Measurements from ENCODE around the gene CAVIN2.

The CAVIN2 gene

GRCh38 chr2:191859681-191860080 is 12.8 kb upstream of the CAVIN2 start:
- Histone ChIP-seq H3K79me2 (ENCODE audit: control insufficient read depth, low read length) (no peaks in the 10 kb centered on the region), H3K36me3 (ENCODE audit: control insufficient read depth, low read length) (no peaks in the 10 kb centered on the region), H3K4me2 (ENCODE audit: low read length) (no peak overlapping the region), H3K9me3 (ENCODE audit: control insufficient read depth, insufficient read depth, low read length) (no peaks in the 10 kb centered on the region), H3K9me2 (replicated peaks; ENCODE audit: control insufficient read depth, low read length) (no peaks in the 10 kb centered on the region), H3K4me3 (ENCODE audit: low read length) (no peak overlapping the region), H4K20me1 (ENCODE audit: control insufficient read depth, insufficient read depth, low read depth, low read length) (no peaks in the 10 kb centered on the region), H3K27me3 (ENCODE audit: control insufficient read depth, low read length) (no peaks in the 10 kb centered on the region), H3F3A (ENCODE audit: control insufficient read depth, insufficient read depth) (no peaks in the 10 kb centered on the region), H3K4me1 (ENCODE audit: control insufficient read depth, low read length) (no peaks in the 10 kb centered on the region), H3K27ac (ENCODE audit: low read depth, low read length) (no peak overlapping the region)
- no peak for TF ChIP-seq EZH2phosphoT487 (IDR thresholded peaks at IDR 0.05; ENCODE audit: borderline replicate concordance, low read length)
- TF ChIP-seq, protein P1, sequence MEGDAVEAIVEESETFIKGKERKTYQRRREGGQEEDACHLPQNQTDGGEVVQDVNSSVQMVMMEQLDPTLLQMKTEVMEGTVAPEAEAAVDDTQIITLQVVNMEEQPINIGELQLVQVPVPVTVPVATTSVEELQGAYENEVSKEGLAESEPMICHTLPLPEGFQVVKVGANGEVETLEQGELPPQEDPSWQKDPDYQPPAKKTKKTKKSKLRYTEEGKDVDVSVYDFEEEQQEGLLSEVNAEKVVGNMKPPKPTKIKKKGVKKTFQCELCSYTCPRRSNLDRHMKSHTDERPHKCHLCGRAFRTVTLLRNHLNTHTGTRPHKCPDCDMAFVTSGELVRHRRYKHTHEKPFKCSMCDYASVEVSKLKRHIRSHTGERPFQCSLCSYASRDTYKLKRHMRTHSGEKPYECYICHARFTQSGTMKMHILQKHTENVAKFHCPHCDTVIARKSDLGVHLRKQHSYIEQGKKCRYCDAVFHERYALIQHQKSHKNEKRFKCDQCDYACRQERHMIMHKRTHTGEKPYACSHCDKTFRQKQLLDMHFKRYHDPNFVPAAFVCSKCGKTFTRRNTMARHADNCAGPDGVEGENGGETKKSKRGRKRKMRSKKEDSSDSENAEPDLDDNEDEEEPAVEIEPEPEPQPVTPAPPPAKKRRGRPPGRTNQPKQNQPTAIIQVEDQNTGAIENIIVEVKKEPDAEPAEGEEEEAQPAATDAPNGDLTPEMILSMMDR (IDR thresholded peaks at IDR 0.05; ENCODE audit: low read depth, low read length, poor library complexity, severe bottlenecking), result no peak

DNA sequence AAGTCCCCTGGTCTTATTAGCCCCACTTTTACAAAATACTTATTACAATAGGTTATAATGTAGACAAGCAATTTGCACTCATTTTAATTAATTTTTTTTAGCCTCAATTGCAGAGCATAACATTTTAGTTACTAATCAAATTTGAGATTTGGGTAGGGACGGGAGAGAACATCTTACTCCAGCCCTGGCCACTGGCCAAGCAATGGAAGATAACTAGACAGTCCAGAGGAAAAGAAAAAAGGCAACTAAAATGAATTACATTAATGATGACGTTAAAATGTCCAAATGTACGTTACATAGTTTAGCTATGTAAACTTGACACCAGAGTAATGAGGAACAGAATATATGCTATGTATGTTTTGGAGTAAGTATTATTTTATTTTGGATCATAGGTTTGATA is 11.0 kb upstream of the CAVIN2 start:
- Histone ChIP-seq H3K4me1 (ENCODE audit: control insufficient read depth, low read length) (no peaks in the 10 kb centered on the region), H3K4me3 (ENCODE audit: low read length) (no peak overlapping the region), H3F3A (ENCODE audit: control insufficient read depth, insufficient read depth) (no peaks in the 10 kb centered on the region), H4K20me1 (ENCODE audit: control insufficient read depth, insufficient read depth, low read depth, low read length) (no peaks in the 10 kb centered on the region), H3K9me3 (ENCODE audit: control insufficient read depth, insufficient read depth, low read length) (no peaks in the 10 kb centered on the region), H3K27ac (ENCODE audit: low read depth, low read length) (no peak overlapping the region), H3K36me3 (ENCODE audit: control insufficient read depth, low read length) (no peaks in the 10 kb centered on the region), H3K79me2 (ENCODE audit: control insufficient read depth, low read length) (no peaks in the 10 kb centered on the region), H3K9me2 (replicated peaks; ENCODE audit: control insufficient read depth, low read length) (no peaks in the 10 kb centered on the region; the same call in 1 of the 2 replicates), H3K27me3 (ENCODE audit: control insufficient read depth, low read length) (no peaks in the 10 kb centered on the region), H3K4me2 (ENCODE audit: low read length) (no peak overlapping the region)
- no peak for TF ChIP-seq EZH2phosphoT487 (IDR thresholded peaks at IDR 0.05; ENCODE audit: borderline replicate concordance, low read length)
- TF ChIP-seq, protein P1 (IDR thresholded peaks at IDR 0.05; ENCODE audit: low read depth, low read length, poor library complexity, severe bottlenecking), result no peak

GRCh38 chr2:191857259-191857805 is 10.4 kb upstream of the CAVIN2 start:
- Histone ChIP-seq H3K27ac (ENCODE audit: low read depth, low read length) (no peak overlapping the region), H3K4me2 (ENCODE audit: low read length) (no peak overlapping the region), H3K9me3 (ENCODE audit: control insufficient read depth, insufficient read depth, low read length) (no peaks in the 10 kb centered on the region), H3K79me2 (ENCODE audit: control insufficient read depth, low read length) (no peaks in the 10 kb centered on the region), H3K27me3 (ENCODE audit: control insufficient read depth, low read length) (no peaks in the 10 kb centered on the region), H3K36me3 (ENCODE audit: control insufficient read depth, low read length) (no peaks in the 10 kb centered on the region), H3F3A (ENCODE audit: control insufficient read depth, insufficient read depth) (no peaks in the 10 kb centered on the region), H3K4me3 (ENCODE audit: low read length) (no peak overlapping the region), H3K4me1 (ENCODE audit: control insufficient read depth, low read length) (no peaks in the 10 kb centered on the region), H4K20me1 (ENCODE audit: control insufficient read depth, insufficient read depth, low read depth, low read length) (no peaks in the 10 kb centered on the region), H3K9me2 (replicated peaks; ENCODE audit: control insufficient read depth, low read length) (no peaks in the 10 kb centered on the region; the same call in 1 of the 2 replicates)
- TF ChIP-seq, protein P1 (IDR thresholded peaks at IDR 0.05; ENCODE audit: low read depth, low read length, poor library complexity, severe bottlenecking), result no peak
- no peak for TF ChIP-seq EZH2phosphoT487 (IDR thresholded peaks at IDR 0.05; ENCODE audit: borderline replicate concordance, low read length)
